NOMO-1 treated with DMSO at 0.1 percent for 48 hours (cell line): Measurements from ENCODE around the gene GLP1R.

Experiments used
- DNase-seq: peaks from one replicate; lab custom pipeline; 2025; ENCODE audit not compliant: unreplicated experiment; lab: John Stamatoyannopoulos, UW

The GLP1R gene

GRCh38 chr6:39061588-39061987 lies 13.0 kb downstream of the GLP1R start:
- no peak for DNase-seq

GRCh38 chr6:39062014-39062740 lies 13.6 kb downstream of the GLP1R start:
- DNase-seq = no peak

- DNase-seq = no peak
Measured at GRCh38 chr6:39063526-39063925, 14.9 kb downstream of the GLP1R start.

- DNase-seq = no peak
Measured at GRCh38 chr6:39065561-39065960, 17.0 kb downstream of the GLP1R start.

- no peak for DNase-seq
Measured at GRCh38 chr6:39068391-39068790, 19.8 kb downstream of the GLP1R start.

GRCh38 chr6:39072830-39073229 lies 24.2 kb downstream of the GLP1R start:
- DNase-seq = no peak

GRCh38 chr6:39073471-39074355 lies 25.1 kb downstream of the GLP1R start:
- DNase-seq = no peak

- no peak for DNase-seq
Measured at GRCh38 chr6:39074486-39074885, 25.9 kb downstream of the GLP1R start.

- DNase-seq = no peak
Measured at GRCh38 chr6:39075010-39075686, 26.6 kb downstream of the GLP1R start.

- DNase-seq = no peak
Measured at GRCh38 chr6:39075807-39076622, 27.4 kb downstream of the GLP1R start.

- DNase-seq = no peak
Measured at GRCh38 chr6:39076623-39077535, 28.3 kb downstream of the GLP1R start.

GRCh38 chr6:39077882-39078594 lies 29.5 kb downstream of the GLP1R start:
- no peak for DNase-seq

- no peak for DNase-seq
Measured at GRCh38 chr6:39078695-39079094, 30.1 kb downstream of the GLP1R start.

- DNase-seq = no peak
Measured at GRCh38 chr6:39079197-39080125, 30.9 kb downstream of the GLP1R start.

- DNase-seq = no peak
Measured at GRCh38 chr6:39080246-39080875, 31.8 kb downstream of the GLP1R start.

GRCh38 chr6:39082310-39082709 lies 33.7 kb downstream of the GLP1R start:
- DNase-seq = no peak

- DNase-seq = no peak
Measured at GRCh38 chr6:39083231-39083634, 34.7 kb downstream of the GLP1R start.

- DNase-seq = no peak
Measured at GRCh38 chr6:39084506-39084905, 35.9 kb downstream of the GLP1R start.
